Measurements from ENCODE around the gene COA1. TPM values are rescaled to one million over a fixed set of nuclear protein-coding genes. Genes with fewer than 3 reads are reported as not detected.

The COA1 gene
- total and polyA plus RNA-seq, 9 donors = 33.2 to 67.7 (median 51.7) TPM

DNA sequence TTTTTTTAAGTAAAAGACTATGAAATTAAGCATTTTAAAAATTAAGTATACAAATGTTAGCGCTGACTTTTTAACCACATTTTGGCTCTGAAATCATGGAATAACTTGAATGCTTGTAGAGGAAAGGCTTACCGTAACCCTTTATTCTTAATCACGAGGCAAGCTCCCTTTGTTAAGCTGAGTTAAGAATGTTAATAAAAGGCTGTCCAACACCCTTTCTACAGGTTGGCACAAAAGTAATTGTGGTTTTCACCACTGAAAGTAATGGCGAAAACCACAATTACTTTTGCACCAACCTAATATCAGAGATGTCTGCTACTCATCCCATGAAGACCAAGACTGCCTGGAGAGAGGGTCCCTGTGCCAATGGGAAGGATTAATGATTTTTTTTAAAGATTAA, 75.9 kb downstream of the COA1 start:
- Histone ChIP-seq H3K27me3 (no peaks in the 10 kb centered on the region), H3K9me3 (no peaks in the 10 kb centered on the region), H3K4me3 (no peak overlapping the region), H3K36me3 (no peaks in the 10 kb centered on the region), H3K27ac (no peak overlapping the region), H3K4me1 (ENCODE audit: insufficient read depth) (peaks cover 19% of the 10 kb centered on the region)
- 42 to 81% (median 64%) methylated on average over 4 of the region's 4 CpGs for WGBS, 3 donors
- no peak for DNase-seq
- intact Hi-C loops (cut with DNase I) = no loop called here
- TF ChIP-seq EP300 (IDR thresholded peaks at IDR 0.05) (no peak), POLR2A (IDR thresholded peaks at IDR 0.05) (no peak)
- TF ChIP-seq, protein P1, sequence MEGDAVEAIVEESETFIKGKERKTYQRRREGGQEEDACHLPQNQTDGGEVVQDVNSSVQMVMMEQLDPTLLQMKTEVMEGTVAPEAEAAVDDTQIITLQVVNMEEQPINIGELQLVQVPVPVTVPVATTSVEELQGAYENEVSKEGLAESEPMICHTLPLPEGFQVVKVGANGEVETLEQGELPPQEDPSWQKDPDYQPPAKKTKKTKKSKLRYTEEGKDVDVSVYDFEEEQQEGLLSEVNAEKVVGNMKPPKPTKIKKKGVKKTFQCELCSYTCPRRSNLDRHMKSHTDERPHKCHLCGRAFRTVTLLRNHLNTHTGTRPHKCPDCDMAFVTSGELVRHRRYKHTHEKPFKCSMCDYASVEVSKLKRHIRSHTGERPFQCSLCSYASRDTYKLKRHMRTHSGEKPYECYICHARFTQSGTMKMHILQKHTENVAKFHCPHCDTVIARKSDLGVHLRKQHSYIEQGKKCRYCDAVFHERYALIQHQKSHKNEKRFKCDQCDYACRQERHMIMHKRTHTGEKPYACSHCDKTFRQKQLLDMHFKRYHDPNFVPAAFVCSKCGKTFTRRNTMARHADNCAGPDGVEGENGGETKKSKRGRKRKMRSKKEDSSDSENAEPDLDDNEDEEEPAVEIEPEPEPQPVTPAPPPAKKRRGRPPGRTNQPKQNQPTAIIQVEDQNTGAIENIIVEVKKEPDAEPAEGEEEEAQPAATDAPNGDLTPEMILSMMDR (IDR thresholded peaks at IDR 0.05) = no peak

DNA sequence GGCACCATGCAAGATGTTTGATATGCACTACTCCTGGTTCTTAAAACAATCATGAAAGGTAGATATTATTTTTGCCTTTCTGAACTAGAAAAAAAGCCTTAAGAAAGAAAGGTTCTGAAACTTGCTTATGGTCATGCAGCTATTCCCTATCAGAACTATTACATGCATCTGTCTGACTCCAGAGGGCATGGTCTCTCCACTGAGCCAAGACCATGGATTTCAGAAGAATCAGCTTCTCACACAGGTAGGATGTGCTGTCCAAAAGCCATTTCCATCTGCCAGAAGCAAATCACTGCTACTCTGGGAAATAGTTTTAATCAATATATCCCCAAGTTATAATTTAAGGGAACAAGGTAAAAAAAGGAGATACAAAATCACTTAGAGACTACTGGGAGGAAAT, 77.0 kb downstream of the COA1 start:
- TF ChIP-seq, protein P1 (IDR thresholded peaks at IDR 0.05) = no peak
- no peak for TF ChIP-seq POLR2A (IDR thresholded peaks at IDR 0.05)
- Histone ChIP-seq H3K4me3 (no peak overlapping the region), H3K36me3 (no peaks in the 10 kb centered on the region), H3K27ac (no peak overlapping the region), H3K27me3 (no peaks in the 10 kb centered on the region), H3K4me1 (ENCODE audit: insufficient read depth) (peaks cover 25% of the 10 kb centered on the region), H3K9me3 (no peaks in the 10 kb centered on the region)
- intact Hi-C loops (cut with DNase I) = no loop called here
- no peak for DNase-seq

DNA sequence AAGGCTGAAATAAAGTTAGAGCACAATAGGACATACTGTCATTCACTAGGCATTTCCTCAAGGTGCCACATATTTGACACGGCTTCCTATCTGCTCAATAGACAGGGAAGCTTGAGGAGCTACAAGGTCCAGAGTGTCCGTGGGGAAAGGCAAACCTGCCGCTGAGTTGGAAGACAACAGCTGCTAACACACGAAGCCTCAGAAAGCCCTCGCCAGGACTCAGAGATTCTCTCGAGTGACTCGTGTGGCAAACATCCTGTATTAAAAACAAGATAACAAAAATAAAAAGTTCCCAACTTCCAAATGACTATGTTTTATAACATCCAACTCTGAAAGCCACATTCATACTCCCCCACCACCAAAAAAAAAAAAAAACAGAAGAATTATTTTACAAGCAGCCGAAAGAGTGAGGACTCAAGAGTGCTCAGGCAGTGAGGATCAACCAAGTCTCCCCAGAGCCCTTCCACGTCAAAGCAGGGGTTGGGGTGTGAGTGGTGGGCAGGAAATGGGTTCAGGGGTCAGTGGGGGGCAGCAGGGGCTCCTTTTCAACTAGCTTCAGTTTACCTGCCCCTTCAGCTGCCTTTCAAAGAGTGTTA, 78.8 kb downstream of the COA1 start:
- DNase-seq = peak in 2 of 5 donors; percentile 51
- no peak for TF ChIP-seq EP300 (IDR thresholded peaks at IDR 0.05)
- TF ChIP-seq, protein P1 (IDR thresholded peaks at IDR 0.05) = no peak
- Histone ChIP-seq H3K27ac (peak overlapping the region in 1 of 2 donors; percentile 69), H3K9me3 (no peaks in the 10 kb centered on the region), H3K36me3 (no peaks in the 10 kb centered on the region), H3K4me3 (no peak overlapping the region), H3K4me1 (ENCODE audit: insufficient read depth) (peaks cover 37% of the 10 kb centered on the region), H3K27me3 (no peaks in the 10 kb centered on the region)
- intact Hi-C loops (cut with DNase I) = no loop called here
- WGBS, 3 donors = 4 to 11% (median 5%) methylated on average over 9 of the region's 9 CpGs

DNA sequence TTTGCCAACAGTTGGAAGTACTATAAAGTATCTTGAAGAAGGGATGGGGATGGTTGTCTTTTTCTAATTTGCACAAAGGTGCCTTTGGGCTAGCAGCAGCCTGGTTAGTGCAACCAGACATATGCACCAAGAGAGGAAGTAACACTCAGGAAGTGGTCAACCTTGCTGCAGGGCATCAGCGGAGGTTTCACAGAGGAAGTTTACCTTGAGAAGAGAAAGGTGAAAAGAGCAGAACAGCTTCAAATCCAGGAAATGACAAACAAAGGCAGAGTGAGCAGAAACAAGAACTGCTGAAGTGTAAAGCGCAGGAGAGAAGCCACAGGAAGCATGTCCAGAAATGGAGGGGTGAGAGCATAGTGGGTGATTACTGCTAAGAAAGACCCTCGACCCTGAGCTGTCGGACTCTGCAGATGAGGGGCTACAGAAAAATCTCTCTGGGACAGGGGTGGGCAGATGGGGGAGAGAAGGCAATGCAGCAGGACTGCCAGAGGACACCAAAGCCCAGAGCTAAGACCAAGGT, 79.5 kb downstream of the COA1 start:
- no peak for DNase-seq
- Histone ChIP-seq H3K27me3 (no peaks in the 10 kb centered on the region), H3K4me3 (no peak overlapping the region), H3K4me1 (ENCODE audit: insufficient read depth) (peaks cover 41% of the 10 kb centered on the region), H3K27ac (peak overlapping the region in 1 of 2 donors; percentile 69), H3K36me3 (no peaks in the 10 kb centered on the region), H3K9me3 (no peaks in the 10 kb centered on the region)
- intact Hi-C loops (cut with DNase I) = loop anchor here in 1 of 4 donors (10.0 kb wide), 1 partner anchor 65 kb away; the partner anchor contains the start of gene STK17A
- WGBS, 3 donors = 61 to 66% (median 63%) methylated on average over 4 of the region's 4 CpGs
- TF ChIP-seq, protein P1 (IDR thresholded peaks at IDR 0.05) = no peak
- TF ChIP-seq POLR2A (IDR thresholded peaks at IDR 0.05) (no peak), EP300 (IDR thresholded peaks at IDR 0.05) (no peak)

Data from ovary (tissue), 9 donors.